Tibial nerve (tissue), 4 donors: Measurements from ENCODE around the gene FFAR2. TPM values are rescaled to one million over a fixed set of nuclear protein-coding genes. Genes with fewer than 3 reads are reported as not detected.
A peak's percentile ranks its signal among the peaks of the same experiment; 100 is the strongest.
"Not testable (repeated sequence)": the region's sequence is repeated elsewhere in the genome, so short reads cannot be mapped to it uniquely, and the experiment has no call there.

Source experiments
- DNase-seq, 2 donors: peaks; one replicate each; pipeline ENCODE4 v3.0.0-alpha.2; 2019; ENCODE audit warnings: low spot score in 2 of 2
- H3K27ac ChIP-seq, 4 donors: fragments of 200-600 bp; sonication (generic) in 3 of 4; one replicate each; pipeline ENCODE4 v1.5.1; 2017 to 2019; ENCODE audit warnings: mild to moderate bottlenecking in 1 of 4
- H3K27me3 ChIP-seq, 2 donors: fragments of 200-600 bp; sonication (generic) in 1 of 2; one replicate each; pipeline versions ENCODE4 v1.5.1 to v1.6.0; 2017 to 2019
- H3K36me3 ChIP-seq, 3 donors: fragments of 200-600 bp; sonication (generic); one replicate each; pipeline ENCODE4 v1.5.1; 2018 to 2019
- H3K4me1 ChIP-seq, 4 donors: fragments of 200-600 bp; sonication (generic) in 3 of 4; one replicate each; pipeline ENCODE4 v1.5.1; 2017 to 2019
- H3K4me3 ChIP-seq, 4 donors: fragments of 200-600 bp; sonication (generic) in 3 of 4; one replicate each; pipeline ENCODE4 v1.5.1; 2017 to 2019; ENCODE audit warnings: mild to moderate bottlenecking in 1 of 4, moderate library complexity in 1 of 4
- H3K9me3 ChIP-seq, 4 donors: fragments of 200-600 bp; sonication (generic) in 3 of 4; one replicate each; pipeline ENCODE4 v1.5.1; 2017 to 2019
- CTCF ChIP-seq, 5 experiments: fragments of 200-600 bp in 3 of 5; fragments of 450-650 bp in 2 of 5; sonication (generic) in 3 of 5; IDR thresholded peaks; one replicate each; pipeline ENCODE4 v1.5.1; 2016 to 2019; ENCODE audit warnings: antibody characterized with exemption in 5 of 5, mild to moderate bottlenecking in 3 of 5, moderate library complexity in 2 of 5
- EP300 ChIP-seq, 2 donors: sonication (generic); formaldehyde crosslinking; IDR thresholded peaks; one replicate each; pipeline ENCODE4 v1.6.1; 2017; ENCODE audit warnings: antibody characterized with exemption in 2 of 2, mild to moderate bottlenecking in 1 of 2
- POLR2A ChIP-seq, 2 donors: fragments of 450-650 bp; IDR thresholded peaks; one replicate each; pipeline ENCODE4 v1.6.1; 2017; ENCODE audit warnings: antibody characterized with exemption in 2 of 2, mild to moderate bottlenecking in 2 of 2, moderate library complexity in 2 of 2
- WGBS, 2 donors: methylation state at CpG; one replicate each; pipeline ENCODE4 v1.1.5; 2018; 5-methylcytosine and 5-hydroxymethylcytosine counted together
- total RNA-seq, 4 donors: library from RNA; depleted of rRNA; stranded (reverse); fragments of >200 nt; gene quantifications; one replicate each; pipeline ENCODE4 v1.1.0, GENCODE V29; 2016

The FFAR2 gene
- total RNA-seq, 4 donors from 2014 or later, result 0.22 TPM; not detected in 3

- no peak for DNase-seq
- Histone ChIP-seq H3K27ac (no peak overlapping the region), H3K36me3 (no peaks in the 10 kb centered on the region), H3K4me1 (peaks cover 0 to 21% (median 17%) of the 10 kb centered on the region in 4 donors), H3K27me3 (no peaks in the 10 kb centered on the region), H3K4me3 (no peak overlapping the region), H3K9me3 (no peaks in the 10 kb centered on the region)
- no peak for TF ChIP-seq POLR2A (IDR thresholded peaks at IDR 0.05)
- TF ChIP-seq EP300 (IDR thresholded peaks at IDR 0.05), result peak in 1 of 2 donors; percentile 66
- no peak for TF ChIP-seq CTCF (IDR thresholded peaks at IDR 0.05)
- 27 to 32% methylated on average over 6 of the region's 6 CpGs for WGBS, 2 donors
These were observed 14.5 kb downstream of the FFAR2 start for GRCh38 chr19:35462476-35462953.

GRCh38 chr19:35462956-35463355 is 14.9 kb downstream of the FFAR2 start:
- H3K36me3 ChIP-seq, H3K27me3 ChIP-seq, H3K27ac ChIP-seq, DNase-seq, H3K9me3 ChIP-seq, H3K4me3 ChIP-seq: not testable (repeated sequence)
- WGBS, 2 donors, result 70 to 72% methylated on average over 7 of the region's 7 CpGs
- peaks cover 0 to 21% (median 17%) of the 10 kb centered on the region in 4 donors for H3K4me1 ChIP-seq

- WGBS, 2 donors, result 95 to 100% methylated on average over 1 of the region's 1 CpG
- TF ChIP-seq POLR2A (IDR thresholded peaks at IDR 0.05), result no peak
- TF ChIP-seq EP300 (IDR thresholded peaks at IDR 0.05), result no peak
- no peak for TF ChIP-seq CTCF (IDR thresholded peaks at IDR 0.05)
- DNase-seq, result no peak
- Histone ChIP-seq H3K4me3 (no peak overlapping the region), H3K27ac (no peak overlapping the region), H3K4me1 (peaks cover 0 to 6% (median 1%) of the 10 kb centered on the region in 4 donors), H3K36me3 (no peaks in the 10 kb centered on the region), H3K27me3 (no peaks in the 10 kb centered on the region), H3K9me3 (no peaks in the 10 kb centered on the region)
These were observed 18.2 kb downstream of the FFAR2 start for GRCh38 chr19:35466259-35466658.

- TF ChIP-seq POLR2A (IDR thresholded peaks at IDR 0.05), result no peak
- peak in 3 of 5 experiments; percentile 43 to 53 (median 45) for TF ChIP-seq CTCF (IDR thresholded peaks at IDR 0.05)
- no peak for TF ChIP-seq EP300 (IDR thresholded peaks at IDR 0.05)
- H3K27me3 ChIP-seq, result no peaks in the 10 kb centered on the region
- 45 to 48% methylated on average over 2 of the region's 2 CpGs for WGBS, 2 donors
These were observed 20.6 kb downstream of the FFAR2 start for GRCh38 chr19:35468637-35469036.

GRCh38 chr19:35470128-35470527 is 22.1 kb downstream of the FFAR2 start:
- Histone ChIP-seq H3K27me3 (no peaks in the 10 kb centered on the region), H3K4me3 (no peak overlapping the region), H3K36me3 (no peaks in the 10 kb centered on the region), H3K4me1 (no peaks in the 10 kb centered on the region), H3K27ac (no peak overlapping the region), H3K9me3 (no peaks in the 10 kb centered on the region)
- no peak for DNase-seq
- no peak for TF ChIP-seq EP300 (IDR thresholded peaks at IDR 0.05)
- TF ChIP-seq POLR2A (IDR thresholded peaks at IDR 0.05), result no peak
- no peak for TF ChIP-seq CTCF (IDR thresholded peaks at IDR 0.05)
- WGBS, 2 donors, result 79 to 88% methylated on average over 7 of the region's 7 CpGs

More at GRCh38 chr19:35468637-35469036, 20.6 kb downstream of the FFAR2 start:
- H3K4me1 ChIP-seq, result no peaks in the 10 kb centered on the region
- DNase-seq, result peak in 1 of 2 donors; percentile 23
- H3K27ac ChIP-seq, result no peak overlapping the region
- H3K9me3 ChIP-seq, result no peaks in the 10 kb centered on the region
- no peak overlapping the region for H3K4me3 ChIP-seq
- no peaks in the 10 kb centered on the region for H3K36me3 ChIP-seq

- not testable (repeated sequence) for DNase-seq, H3K27ac ChIP-seq, H3K4me3 ChIP-seq, H3K36me3 ChIP-seq, H3K27me3 ChIP-seq, H3K9me3 ChIP-seq, H3K4me1 ChIP-seq
- WGBS, 2 donors, result 89 to 94% methylated on average over 4 of the region's 4 CpGs
These were observed 23.0 kb downstream of the FFAR2 start for GRCh38 chr19:35471075-35471474.
